ENCODE measurements around the gene ZNF726.

- no peak for TF ChIP-seq CTCF (conservative IDR thresholded peaks at IDR 0.05 in 1 of 2, IDR thresholded peaks at IDR 0.05 in 1 of 2; ENCODE audit: low read depth in 1 of 2, low read length in 2 of 2)
- no peak for TF ChIP-seq EZH2 (IDR thresholded peaks at IDR 0.05; ENCODE audit: low read length, missing control alignments)
Observed at GRCh38 chr19:23932878-23933277, 18.2 kb downstream of the ZNF726 start.
